ENCODE data around the gene CEP164. TPM values are rescaled to one million over a fixed set of nuclear protein-coding genes. Genes with fewer than 3 reads are reported as not detected.

CEP164 gene
- total RNA-seq (2022) (25.4 and 29.6 TPM in 2 replicates), Bru-seq, nascent RNA (percentile 55 among the genes with signal in this experiment), BruChase-seq, experiment 1, labeled RNA remaining after a 6-hour chase (percentile 53 among the genes with signal in this experiment), BruChase-seq, experiment 2, labeled RNA remaining after a 2-hour chase (percentile 52 among the genes with signal in this experiment)
- long read RNA-seq, partial matches to known transcripts: 1 of 7 reads
- long read RNA-seq, other reads (novel, unspliced or antisense): 4 of 7 reads

DNA sequence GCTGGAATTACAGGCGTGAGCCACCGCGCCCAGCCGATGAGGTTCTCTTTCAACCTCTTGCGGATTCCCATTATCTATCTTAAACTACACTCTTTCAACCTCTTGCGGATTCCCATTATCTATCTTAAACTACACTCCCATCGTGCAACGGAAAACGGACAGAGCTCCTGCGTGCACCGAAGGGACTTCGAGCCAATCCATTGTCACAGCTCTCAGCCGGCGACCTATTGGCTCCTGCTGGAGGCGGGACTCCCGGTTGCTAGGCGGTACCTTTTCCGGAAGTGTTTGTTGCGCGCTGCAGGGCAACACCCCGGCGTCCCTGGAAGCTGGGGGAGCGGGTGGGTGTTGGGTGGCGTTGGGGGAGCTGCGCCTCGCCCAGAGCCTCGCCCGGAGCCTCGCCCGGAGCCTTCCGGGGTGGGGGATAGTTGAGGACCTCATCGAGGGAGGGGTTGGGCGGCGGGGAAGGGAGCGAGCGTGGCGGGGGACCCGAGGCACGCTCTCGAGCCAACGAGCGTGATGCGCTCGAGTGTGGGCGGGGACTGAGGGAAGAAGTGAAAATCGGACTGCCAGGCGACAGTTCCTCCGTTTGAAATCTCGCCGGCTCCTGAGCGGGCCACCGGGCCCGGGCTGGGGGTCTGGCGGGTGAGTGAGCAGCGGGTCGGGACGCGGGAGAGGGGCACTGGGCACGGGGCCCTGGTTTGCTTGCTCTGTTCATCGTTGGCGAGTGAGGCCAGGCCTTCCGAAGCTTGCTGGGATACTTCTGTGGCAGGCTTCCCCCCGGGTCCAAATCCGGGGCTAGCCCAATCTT, at the start of gene CEP164:
Gene CEP164 (plus strand): TSS at position 288 of the 808 bp plus-strand sequence. CDS start 10,733 bp downstream, outside the sequence.
- Mint-ChIP-seq H3K9me3 (ENCODE audit: low read depth, unreplicated experiment) (peaks cover 2% of the 10 kb centered on the region), H3K4me3 (ENCODE audit: low read depth, unreplicated experiment) (no peak within 1 kb of the TSS), H3K36me3 (ENCODE audit: insufficient read depth, unreplicated experiment) (no peaks in the 10 kb centered on the region), H3K4me1 (ENCODE audit: low read depth, unreplicated experiment) (no peaks in the 10 kb centered on the region), H3K27me3 (ENCODE audit: unreplicated experiment) (no peaks in the 10 kb centered on the region), H3K27ac (ENCODE audit: unreplicated experiment) (no peak within 1 kb of the TSS)
- intact Hi-C loops (cut with micrococcal nuclease; ENCODE audit: unreplicated experiment): no loop called here
- BruUV-seq (replicated peaks): no TSS peak
- peak; percentile 89 for DNase-seq
- TF ChIP-seq, protein P1, sequence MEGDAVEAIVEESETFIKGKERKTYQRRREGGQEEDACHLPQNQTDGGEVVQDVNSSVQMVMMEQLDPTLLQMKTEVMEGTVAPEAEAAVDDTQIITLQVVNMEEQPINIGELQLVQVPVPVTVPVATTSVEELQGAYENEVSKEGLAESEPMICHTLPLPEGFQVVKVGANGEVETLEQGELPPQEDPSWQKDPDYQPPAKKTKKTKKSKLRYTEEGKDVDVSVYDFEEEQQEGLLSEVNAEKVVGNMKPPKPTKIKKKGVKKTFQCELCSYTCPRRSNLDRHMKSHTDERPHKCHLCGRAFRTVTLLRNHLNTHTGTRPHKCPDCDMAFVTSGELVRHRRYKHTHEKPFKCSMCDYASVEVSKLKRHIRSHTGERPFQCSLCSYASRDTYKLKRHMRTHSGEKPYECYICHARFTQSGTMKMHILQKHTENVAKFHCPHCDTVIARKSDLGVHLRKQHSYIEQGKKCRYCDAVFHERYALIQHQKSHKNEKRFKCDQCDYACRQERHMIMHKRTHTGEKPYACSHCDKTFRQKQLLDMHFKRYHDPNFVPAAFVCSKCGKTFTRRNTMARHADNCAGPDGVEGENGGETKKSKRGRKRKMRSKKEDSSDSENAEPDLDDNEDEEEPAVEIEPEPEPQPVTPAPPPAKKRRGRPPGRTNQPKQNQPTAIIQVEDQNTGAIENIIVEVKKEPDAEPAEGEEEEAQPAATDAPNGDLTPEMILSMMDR (IDR thresholded peaks at IDR 0.05; ENCODE audit: unreplicated experiment): no peak
- CTCF ChIA-PET: interaction anchor here (0.7 kb wide), 2 partner anchors 288 to 320 kb away, joined by 5 to 6 read pairs; no protein-coding TSS in a partner anchor

DNA sequence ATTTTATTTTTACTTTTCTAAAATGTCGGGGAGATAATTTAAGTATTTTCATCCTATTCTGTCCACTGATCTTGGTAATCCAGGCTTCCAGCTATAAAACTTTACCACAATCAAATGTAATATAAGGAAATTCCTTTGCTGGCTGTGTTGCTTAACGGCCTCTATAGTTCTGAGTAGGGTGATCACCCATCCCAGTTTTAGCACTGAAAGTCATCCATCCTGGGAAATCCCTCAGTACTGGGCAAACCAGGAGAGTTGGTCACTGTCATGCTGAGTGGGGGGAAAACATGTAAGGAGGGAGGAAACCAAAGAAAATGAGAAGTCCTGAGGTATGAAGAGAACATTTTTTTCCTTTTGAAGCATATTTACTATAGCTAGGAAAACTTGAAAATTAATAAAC, 49.3 kb upstream of the CEP164 start:
- intact Hi-C loops (cut with micrococcal nuclease; ENCODE audit: unreplicated experiment): no loop called here
- H3K9me3 Mint-ChIP-seq (ENCODE audit: low read depth, unreplicated experiment): no peaks in the 10 kb centered on the region
- no TSS peak for BruUV-seq (replicated peaks)
- H3K27me3 Mint-ChIP-seq (ENCODE audit: unreplicated experiment): no peaks in the 10 kb centered on the region
- H3K36me3 Mint-ChIP-seq (ENCODE audit: insufficient read depth, unreplicated experiment): peaks cover 8% of the 10 kb centered on the region
- CTCF ChIA-PET: no interaction called here
- TF ChIP-seq, protein P1 (IDR thresholded peaks at IDR 0.05; ENCODE audit: unreplicated experiment): no peak
- no peak overlapping the region for H3K27ac Mint-ChIP-seq (ENCODE audit: unreplicated experiment)
- H3K4me3 Mint-ChIP-seq (ENCODE audit: low read depth, unreplicated experiment): no peak overlapping the region
- H3K4me1 Mint-ChIP-seq (ENCODE audit: low read depth, unreplicated experiment): no peaks in the 10 kb centered on the region
- no peak for DNase-seq

DNA sequence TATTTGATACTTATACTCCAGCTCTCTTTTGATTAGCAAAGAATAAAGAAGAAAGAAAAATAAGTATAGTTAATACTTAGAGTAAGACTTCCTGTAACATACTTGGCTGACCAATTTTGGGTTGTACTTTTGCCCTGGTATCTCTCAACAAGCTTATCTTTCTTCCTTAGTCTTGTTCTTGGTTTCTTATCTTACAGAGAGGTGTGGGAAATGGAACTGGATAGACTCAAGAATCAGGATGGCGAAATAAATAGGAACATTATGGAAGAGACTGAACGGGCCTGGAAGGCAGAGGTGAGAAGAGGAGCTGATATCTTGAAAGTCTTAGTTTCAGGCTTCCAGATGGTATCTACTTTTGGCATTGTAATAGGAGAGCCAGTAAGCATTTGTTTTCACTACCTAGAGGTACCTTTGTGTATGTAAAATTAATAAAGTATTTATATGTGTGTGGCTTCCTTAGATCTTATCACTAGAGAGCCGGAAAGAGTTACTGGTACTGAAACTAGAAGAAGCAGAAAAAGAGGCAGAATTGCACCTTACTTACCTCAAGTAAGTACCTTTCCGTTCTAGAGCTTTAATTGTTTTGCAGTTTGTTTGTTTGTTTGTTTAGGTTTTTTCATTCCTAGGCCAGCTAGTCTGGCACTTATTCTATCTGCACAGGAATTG, 47.8 kb upstream of the CEP164 start:
- no peak overlapping the region for H3K4me3 Mint-ChIP-seq (ENCODE audit: low read depth, unreplicated experiment)
- H3K4me1 Mint-ChIP-seq (ENCODE audit: low read depth, unreplicated experiment): no peaks in the 10 kb centered on the region
- no peak overlapping the region for H3K27ac Mint-ChIP-seq (ENCODE audit: unreplicated experiment)
- TF ChIP-seq, protein P1 (IDR thresholded peaks at IDR 0.05; ENCODE audit: unreplicated experiment): no peak
- no TSS peak for BruUV-seq (replicated peaks)
- no peaks in the 10 kb centered on the region for H3K36me3 Mint-ChIP-seq (ENCODE audit: insufficient read depth, unreplicated experiment)
- no peaks in the 10 kb centered on the region for H3K27me3 Mint-ChIP-seq (ENCODE audit: unreplicated experiment)
- intact Hi-C loops (cut with micrococcal nuclease; ENCODE audit: unreplicated experiment): no loop called here
- H3K9me3 Mint-ChIP-seq (ENCODE audit: low read depth, unreplicated experiment): no peaks in the 10 kb centered on the region
- CTCF ChIA-PET: no interaction called here
- no peak for DNase-seq

DNA sequence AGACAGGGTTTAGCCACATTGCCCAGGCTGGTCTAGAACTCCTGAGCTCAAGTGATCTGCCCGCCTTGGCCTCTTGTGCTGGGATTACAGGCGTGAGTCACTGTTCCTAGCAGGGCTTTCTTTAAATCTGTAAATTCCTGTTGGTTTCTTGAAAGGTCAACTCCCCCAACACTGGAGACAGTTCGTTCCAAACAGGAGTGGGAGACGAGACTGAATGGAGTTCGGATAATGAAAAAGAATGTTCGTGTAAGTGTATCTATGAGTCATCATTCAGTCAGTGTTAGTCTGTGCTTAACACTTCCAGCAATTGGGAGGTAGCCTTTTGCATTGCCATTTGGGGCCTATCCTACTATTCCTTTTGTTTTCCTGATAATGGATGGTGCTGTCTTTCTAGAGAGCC, 46.5 kb upstream of the CEP164 start:
- Mint-ChIP-seq H3K4me3 (ENCODE audit: low read depth, unreplicated experiment) (no peak overlapping the region), H3K9me3 (ENCODE audit: low read depth, unreplicated experiment) (no peaks in the 10 kb centered on the region), H3K27ac (ENCODE audit: unreplicated experiment) (no peak overlapping the region), H3K4me1 (ENCODE audit: low read depth, unreplicated experiment) (no peaks in the 10 kb centered on the region), H3K27me3 (ENCODE audit: unreplicated experiment) (no peaks in the 10 kb centered on the region), H3K36me3 (ENCODE audit: insufficient read depth, unreplicated experiment) (no peaks in the 10 kb centered on the region)
- BruUV-seq (replicated peaks): no TSS peak
- TF ChIP-seq, protein P1 (IDR thresholded peaks at IDR 0.05; ENCODE audit: unreplicated experiment): no peak
- CTCF ChIA-PET: no interaction called here
- DNase-seq: no peak
- intact Hi-C loops (cut with micrococcal nuclease; ENCODE audit: unreplicated experiment): no loop called here
